Fibroblast of skin of back (primary cell): Measurements from ENCODE around the gene NETO2.
"Not testable (repeated sequence)": the region's sequence is repeated elsewhere in the genome, so short reads cannot be mapped to it uniquely, and the experiment has no call there.

Experiments used
- DNase-seq: peaks from one replicate; pipeline ENCODE4 v3.0.0-alpha.2; 2013

The NETO2 gene

DNA sequence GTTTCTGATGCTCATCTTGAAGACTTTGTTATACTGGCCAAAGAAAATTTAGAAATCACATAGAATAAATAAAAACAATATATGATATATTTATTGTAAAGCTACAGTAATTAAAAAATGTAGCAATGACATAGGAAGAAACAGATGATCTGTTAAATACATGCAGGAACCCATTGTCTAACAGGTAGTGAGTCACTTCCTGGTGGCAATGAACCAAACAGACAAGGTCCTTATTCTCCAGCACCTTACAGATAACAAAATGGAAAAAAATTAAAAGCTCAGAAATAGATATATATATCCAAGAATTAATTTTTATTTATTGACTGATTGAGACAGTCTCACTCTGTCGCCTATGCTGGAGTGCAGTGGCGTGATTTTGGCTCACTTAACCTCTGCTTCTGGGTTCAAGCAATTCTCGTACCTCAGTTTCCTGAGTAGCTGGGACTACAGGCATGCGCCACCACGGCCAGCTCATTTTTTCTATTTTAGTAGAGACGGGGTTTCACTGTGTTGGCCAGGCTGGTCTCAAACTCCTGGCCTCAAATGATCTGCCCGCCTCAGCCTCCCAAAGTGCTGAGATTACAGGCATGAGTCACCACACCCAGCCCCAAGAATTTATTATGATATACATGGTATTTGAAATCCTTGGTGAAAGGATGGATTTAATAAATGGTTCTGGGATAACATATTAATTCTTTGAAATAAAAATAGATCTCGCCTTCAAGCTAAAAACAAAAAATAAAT, 7.5 kb downstream of the NETO2 start:
- peak; percentile 12 for DNase-seq

DNA sequence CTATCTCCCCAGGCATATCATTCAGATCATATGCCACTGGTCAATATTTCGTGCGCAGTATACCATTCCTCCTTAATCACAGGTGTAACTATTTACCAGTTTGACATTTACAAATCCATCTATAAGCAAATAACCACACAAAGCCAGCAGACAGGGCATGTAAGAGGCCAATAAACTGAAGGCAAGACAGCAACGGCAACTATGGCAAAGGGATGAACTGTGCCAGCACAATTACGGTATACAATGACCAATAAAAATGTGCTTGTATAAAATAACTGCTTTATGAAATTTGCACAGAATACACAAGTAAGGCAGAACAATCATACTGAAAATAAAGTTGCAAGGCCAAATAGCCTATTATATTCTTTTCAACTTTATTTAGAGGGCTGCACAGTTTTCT, 9.2 kb downstream of the NETO2 start:
- no peak for DNase-seq

DNA sequence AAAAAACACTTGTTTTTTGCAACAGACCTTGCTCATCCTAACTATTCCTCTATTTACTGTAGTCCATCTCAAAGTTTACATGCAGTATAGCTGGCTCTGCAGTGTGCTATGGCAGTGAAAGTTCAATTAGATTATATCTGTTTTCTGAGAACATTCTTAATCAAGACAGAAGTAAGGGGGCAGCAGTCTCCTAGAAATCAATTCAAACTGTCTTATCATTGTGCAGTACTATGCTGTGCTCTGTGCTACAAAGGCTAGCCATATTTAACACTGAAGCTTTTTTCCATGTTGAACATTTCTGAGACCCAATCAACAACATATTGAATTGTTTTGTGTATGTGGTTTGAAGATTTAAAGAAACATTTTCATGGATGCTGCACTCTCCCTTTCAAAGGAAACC, 11.4 kb downstream of the NETO2 start:
- DNase-seq, result no peak

DNA sequence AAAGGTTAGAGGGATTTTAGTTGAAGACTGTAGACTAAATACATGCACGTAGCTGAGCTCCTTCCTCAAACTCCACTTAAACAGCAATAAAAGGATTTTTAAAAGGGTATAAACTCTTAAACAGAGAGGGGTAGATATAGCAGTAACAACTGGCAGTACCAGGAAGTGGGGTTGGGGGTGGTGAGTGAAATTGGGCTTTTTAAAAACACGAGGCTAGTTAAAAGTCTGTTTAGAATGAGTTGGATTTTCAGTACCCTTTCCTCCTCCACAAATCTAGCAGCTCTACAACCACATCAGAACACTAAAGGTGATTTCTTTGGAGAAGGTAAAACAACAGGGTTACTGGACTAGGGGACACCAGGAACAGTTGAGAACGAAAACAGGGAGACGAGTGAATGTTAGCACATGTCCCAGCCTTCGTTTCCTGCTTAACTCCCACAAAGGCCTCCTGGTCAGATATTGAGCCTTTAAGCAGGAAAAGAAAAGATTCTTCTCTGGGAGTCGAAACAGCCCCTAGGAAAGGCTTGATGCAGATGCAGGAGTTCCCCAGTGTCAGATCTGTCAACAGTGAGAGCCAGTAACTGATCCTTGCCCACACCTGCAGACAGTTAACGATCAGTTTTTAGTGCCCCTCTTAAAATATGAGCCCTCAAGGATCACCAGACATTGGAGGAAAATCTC, 13.8 kb downstream of the NETO2 start:
- no peak for DNase-seq

DNA sequence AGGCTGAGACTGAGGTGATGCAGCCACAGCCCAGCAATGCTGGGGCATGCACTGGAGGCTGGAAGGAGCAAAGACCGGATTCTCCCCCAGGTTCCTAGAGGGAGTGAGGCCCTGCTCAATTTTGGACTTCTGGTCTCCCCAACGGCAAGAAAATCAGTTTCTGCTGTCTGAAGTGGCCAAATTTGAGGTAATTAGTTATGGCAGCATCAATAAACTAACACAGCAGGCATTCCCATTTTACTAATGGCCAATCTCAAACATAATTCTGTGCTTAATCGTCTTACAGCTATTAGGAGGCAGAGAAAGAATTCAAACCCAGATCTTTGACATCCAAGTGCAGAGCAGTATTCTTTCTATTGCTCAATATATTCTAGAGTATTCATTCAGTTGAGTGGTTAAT, 16.2 kb downstream of the NETO2 start:
- DNase-seq, result no peak

DNA sequence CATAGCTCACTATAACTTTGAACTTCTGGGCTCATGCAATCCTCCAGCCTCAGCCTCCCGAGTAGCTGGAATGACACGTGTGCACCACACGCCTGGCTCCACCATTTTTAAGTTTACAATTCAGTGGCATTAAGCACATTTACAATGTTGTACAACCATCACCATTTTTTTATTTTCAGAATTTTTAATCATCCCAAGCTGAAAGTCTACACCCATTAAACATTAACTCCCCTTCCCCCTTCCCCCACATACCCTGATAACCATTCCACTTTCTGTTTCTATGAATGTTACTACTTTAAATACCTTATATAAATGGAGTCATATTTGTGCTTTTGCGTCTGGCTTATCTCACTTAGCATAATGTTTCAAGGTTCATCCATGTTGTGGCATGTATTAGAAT, 18.0 kb downstream of the NETO2 start:
- DNase-seq, result no peak

DNA sequence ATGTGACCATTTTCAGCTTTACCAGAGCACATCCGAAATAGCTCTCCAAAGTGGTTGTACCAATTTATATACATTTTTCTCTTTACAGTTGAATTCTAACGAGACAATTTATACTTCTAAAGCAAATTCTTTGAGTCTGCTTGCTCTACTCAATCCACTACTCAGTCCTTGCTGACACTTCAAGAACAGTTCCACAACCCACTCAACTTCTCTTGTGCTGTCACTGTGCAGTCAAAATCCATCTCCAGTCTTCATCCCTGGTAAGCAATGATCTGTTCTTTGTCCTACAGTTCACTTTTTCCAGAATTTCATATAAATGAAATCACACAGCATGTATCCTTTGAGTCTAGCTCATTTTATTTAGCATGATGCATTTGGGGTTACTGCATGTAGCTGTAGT, 30.6 kb downstream of the NETO2 start:
- no peak for DNase-seq

DNA sequence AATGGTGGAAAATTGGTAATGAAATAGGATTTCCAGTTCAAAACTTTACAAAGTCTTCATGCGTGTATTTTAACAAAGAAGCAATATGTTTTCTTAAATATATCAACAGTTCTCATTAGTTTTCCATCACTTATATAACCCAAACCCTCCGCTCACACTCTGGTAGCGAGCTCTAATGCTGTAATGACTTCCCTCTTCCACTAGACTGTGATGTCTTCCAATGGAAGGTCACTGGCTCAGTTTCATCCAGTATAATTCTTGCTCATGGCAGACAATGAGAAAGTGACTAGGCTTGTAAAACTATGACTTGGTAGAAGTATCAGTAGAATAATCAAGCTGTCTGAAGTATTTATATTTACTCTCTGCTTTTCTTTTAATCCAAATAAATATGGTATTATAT, 32.8 kb downstream of the NETO2 start:
- DNase-seq, result no peak

DNA sequence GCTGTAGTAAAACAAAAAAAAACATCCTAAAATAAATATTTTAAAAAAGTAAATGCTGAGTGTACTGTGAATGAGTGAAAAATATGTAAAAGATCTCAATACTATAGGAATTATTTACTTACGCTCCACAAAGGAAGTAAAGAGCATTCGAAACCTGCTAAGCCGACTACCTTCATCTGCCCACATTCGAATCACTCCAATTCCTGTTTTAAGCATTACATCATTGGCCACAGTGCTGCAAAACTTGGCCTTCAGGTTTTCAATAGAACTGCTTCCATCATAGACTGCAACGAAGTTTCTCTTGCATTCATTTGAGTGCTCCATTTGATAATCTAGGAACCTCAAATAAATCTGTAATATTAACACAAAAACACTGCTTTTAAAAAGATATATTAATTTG, 34.4 kb downstream of the NETO2 start:
- no peak for DNase-seq

DNA sequence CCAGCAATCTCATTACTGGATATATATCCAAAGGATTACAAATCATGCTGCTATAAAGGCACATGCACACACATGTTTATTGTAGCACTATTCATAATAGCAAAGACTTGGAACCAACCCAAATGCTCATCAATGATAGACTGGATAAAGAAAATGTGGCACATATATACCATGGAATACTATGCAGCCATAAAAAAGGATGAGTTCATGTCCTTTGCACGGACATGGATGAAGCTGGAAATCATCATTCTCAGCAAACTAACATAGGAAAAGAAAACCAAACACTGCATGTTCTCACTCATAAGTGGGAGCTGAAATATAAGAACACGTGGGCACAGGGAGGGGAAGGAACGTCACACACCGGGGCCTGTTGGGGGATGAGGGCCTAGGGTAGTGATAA, 40.8 kb downstream of the NETO2 start:
- DNase-seq, result not testable (repeated sequence)

DNA sequence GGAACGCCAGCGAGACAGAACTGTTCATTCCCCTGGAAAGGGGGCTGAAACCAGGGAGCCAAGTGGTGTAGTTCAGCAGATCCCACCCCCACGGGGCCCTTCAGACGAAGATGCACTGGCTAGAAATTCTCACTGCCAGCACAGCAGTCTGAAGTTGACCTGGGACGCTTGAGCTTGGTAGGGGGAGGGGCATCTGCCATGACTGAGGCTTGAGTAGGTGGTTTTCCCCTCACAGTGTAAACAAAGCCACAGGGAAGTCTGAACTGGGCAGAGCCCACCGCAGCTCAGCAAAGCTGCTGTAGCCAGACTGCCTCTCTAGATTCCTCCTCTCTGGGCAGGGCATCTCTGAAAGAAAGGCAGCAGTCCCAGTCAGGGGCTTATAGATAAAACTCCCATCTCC, 46.6 kb downstream of the NETO2 start:
- DNase-seq, result not testable (repeated sequence)

DNA sequence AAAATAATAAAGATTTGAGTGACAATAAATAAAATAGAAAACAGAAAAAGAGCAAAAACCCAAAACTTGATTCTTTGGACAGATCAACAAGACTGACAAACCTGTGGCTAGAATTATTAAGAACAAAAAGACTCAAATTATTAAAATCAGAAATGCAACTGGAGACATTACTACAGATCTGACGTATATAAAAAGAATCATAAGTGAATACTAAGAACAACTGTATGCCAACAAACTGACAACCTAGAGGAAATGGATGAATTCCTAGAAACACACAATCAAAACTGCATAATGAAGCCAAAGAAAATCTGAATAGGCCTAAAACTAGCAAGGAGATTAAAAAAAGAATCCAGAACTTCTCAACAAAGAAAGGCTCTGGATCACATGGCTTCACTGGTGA, 47.4 kb downstream of the NETO2 start:
- DNase-seq, result no peak

DNA sequence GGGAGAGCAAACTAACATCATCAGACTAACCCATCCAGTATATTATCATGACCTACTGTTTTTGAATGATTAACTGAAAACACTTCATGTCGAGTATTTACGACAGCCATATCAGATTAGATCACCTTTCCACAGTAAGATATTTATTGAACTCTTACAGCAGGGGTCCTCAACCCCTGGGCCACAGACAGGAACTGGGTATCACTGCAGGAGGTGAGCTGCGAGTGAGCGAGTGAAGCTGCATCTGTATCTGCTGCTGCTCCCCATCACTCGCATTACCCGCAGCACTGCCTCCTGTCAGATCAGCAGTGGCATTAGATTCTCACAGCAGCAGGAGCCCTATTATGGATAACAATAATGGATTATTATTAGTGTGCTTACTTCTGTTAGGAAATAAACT, 59.5 kb downstream of the NETO2 start:
- DNase-seq, result no peak

DNA sequence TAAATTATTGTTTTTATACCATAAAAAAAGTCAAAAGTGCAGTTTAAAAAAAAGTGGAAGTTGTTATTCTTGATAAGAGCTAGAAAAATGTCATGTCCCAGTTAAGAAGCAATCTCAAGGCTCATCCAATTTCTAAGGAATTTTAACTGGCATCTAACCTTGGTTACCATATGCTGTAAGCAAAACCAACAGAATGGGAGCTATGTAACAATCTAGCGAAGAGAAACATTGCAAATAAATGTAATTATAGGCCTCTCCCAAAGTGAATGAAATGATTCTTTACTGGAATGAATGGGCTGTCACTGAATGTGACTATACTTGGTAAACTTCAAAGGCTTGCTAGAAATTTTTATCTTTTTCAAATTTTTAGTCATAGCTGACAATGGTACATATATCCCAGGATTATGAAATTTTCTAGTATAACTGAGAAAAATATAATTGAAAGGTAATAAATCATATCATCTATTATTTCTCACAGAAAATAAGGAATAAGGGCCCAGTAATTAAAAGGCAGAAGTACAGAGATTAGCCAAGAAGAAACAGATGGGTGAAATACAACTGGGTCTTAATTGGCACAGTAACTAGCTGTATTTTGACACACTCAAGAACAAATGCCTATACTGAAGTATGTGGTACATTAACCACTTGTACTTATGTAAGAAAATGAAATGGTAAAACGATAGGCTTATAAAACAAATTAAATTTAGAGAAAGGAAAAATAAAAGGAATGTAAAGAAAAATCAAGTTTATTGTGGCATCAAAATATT, 61.5 kb downstream of the NETO2 start:
- DNase-seq, result no peak

DNA sequence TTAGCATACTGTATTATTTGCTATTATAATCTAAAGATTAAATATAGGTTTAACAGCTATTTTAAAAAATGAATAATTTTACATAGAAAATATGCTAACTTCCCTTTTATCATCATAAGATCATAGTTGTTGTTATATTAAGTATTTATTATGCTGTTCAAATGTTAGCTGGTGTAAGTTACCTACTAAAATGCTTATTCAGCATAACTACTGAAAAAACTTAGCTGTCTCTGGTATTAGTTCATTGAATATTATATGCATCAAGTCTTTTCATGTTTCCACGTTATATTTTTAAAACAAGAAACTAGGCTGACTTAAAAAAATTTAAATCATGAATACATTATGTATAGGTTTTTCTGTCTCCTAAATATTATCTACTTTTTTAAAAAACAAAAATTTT, 62.6 kb downstream of the NETO2 start:
- no peak for DNase-seq

DNA sequence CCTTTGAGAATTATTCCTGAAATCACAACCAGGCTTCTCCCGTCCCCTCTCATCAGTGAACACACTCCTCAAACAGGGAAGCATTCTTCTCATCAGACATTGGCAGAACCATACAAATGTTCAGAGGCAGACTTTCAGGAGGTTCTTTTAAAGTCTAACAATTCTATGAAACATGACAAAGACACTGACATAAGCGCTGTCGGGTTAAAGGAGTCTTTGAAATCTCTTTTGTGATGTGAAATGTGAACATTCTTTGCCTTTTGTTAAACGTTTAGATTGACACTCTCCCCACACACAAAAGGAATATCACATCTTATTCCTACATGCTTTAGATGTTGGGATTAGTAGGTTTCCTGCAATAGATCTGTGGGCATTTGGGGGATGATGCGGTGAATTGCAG, 63.9 kb downstream of the NETO2 start:
- no peak for DNase-seq

DNA sequence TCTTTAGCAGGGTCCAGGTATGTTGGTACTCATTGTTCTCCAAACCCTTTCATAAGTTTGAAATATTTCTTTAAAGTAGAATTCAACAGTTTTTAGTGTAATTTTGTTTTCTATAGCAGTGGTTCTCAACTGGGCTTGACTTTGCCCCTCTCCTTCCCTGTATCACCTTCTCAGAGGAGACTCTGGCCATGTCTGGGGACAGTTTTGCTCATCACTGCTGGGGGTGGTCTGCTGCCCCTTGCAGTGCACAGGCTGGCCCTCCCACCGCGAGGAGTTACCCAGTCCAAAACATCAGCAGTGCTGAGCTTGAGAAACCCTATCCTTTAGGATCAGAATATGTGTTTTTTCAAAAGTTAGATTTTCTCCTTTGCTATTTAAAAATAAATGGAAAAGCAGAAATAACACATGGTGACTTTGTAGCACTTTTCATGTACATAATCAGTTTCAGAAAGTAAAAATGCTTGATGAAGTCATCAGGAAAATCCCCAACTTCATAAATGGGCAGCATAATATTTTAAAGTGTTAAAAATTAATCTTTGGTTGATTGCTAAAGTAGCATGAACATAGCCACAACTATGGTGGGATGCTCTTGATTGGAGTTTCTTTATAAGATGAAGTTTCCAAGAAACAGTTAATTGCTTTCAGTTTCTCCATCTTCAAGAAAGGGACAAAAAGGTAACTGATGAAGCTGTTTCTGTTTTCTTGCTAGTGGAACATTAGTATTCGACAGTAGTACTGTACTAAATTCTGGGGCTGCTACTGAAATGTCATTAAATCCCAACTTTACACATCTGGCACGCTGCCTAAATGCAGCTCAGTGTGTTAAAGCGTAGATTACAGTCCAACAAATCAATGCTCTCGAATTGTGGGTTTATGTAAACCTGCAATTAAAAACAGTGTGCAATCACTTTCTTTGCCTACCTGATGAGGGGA, 70.3 kb downstream of the NETO2 start:
- DNase-seq, result no peak

DNA sequence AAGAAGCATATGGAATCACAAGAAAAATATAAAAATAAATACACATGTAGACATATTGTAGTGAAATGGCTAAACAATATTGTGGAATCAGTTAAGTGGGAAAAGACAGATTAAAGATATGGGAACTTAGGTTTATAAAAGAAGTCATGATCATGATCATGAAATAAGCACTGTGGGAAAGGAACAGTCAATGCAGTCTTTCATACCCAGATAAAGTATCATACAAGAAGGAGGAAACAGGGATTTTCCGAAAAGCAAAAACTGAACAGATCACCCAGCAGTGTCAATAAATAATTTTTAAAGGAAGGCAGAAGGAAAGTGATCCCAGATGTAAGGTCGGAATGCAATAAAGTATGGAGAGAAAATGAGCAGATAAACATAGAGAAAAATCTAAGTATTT, 71.6 kb downstream of the NETO2 start:
- no peak for DNase-seq

DNA sequence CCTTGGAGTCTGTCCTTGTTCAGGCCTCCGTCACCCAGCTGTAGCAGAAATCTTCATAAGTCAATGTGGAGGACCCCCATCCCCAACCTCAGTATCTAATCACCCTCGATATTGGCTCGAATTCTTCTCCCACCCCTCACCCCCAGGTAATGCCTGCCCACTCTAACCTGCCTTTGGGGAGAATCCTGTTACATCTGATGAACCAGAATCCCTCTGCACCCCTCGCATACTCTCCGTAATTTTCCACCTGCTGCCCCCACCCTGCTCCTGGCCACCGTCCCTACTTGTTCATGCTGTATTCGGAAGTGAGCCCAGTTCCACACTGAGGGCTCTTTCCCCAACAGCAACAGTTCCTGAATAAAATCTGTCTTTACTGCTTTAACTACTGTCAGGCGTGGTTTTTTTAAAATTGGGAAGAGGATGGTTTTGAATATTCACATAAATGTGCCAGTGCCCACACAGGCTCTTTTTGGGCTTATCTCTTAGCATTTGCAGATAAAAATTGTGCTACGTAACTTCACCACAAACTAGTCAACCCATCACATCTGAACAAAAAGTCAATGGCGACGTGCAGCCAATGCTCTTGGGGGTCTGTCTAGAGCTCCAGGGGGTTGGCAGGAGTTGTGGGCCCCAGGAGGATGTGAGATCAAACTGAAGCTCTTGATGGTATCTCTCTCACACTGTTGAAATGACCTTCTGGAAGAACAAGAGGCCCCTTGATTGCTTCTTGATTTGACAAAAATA, 73.7 kb downstream of the NETO2 start:
- no peak for DNase-seq

DNA sequence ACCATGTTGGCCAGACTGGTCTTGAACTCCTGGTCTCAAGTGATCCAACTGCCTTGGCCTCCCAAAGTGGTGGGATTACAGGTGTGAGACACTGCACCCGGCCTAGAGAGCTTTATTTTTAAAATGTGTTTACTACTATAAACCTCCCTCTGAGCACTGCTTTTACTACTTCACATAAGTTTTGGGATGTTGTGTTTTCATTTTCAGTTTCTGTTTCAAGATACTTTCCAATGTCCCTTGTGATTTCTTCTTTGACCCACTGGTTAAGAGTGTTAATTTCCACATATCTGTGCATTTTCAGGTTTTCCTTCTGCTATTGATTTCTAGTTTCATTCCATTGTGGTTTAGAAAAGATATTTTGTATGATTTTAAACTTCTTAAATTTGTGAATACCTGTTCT, 74.4 kb downstream of the NETO2 start:
- no peak for DNase-seq

DNA sequence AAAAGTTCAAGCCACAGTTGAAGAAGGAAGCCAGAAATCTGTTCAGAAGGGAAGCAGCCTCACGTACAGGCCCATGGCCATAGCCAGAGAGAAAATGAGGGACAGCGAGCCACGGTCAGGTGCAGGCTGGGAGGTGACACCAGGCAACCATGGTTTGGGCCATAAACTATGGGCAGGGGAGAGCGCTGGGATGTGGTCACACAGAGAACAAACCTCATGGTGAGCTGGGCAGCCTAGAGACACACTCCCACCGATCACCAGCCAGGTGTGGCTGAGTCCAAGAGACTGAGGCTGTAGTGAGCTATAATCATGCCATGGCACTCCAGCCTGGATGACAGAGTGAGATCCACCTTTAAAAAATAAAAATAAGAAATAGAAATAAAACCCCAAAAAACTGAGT, 76.5 kb downstream of the NETO2 start:
- DNase-seq, result no peak
